HG02938 (cell line): ENCODE results near the gene ZAP70.
A peak's percentile ranks its signal among the peaks of the same experiment; 100 is the strongest.

Experiments used
- ATAC-seq: cut with Tn5 transposase; IDR thresholded peaks from one replicate; pipeline ENCODE4 v1.9.1; 2021; ENCODE audit warnings: mild to moderate bottlenecking, moderate library complexity; ENCODE audit not compliant: unreplicated experiment

ZAP70 gene

DNA sequence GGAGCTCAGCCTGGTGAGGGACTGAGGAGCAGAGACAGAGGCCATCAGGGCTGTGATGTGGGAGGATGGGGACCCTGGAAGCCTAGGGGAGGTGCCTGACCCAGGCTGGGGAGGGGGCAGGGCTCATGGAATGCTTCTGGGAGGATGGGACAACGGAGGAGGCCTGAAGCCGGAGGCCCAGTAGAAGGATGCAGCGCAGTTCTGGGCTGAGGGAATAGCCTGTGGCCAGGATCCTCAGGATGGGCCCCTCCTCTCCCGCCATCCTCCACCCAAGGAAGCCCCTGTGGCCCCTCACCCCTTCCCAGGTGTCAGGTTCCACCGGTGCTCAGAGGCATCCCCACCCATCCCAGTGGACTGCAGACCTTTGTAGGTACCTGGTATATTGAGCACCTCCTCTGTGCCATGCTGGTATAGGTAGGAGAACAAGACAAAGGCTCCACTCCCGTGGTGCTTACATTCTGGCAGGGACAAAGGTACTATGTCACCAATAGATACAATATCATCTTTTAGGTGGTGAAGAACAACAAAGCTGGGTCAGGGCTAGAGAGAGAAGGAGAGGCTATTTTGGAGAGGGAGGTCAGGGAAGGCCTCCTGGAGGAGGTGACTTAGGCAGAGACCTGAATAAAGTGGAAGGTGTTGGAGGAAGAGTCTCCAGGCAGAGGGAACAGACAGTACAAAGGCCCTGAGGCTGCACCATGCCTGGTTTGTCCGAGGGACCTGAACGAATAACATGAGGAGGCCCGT, 2.7 kb downstream of the ZAP70 start:
- ATAC-seq = no peak

DNA sequence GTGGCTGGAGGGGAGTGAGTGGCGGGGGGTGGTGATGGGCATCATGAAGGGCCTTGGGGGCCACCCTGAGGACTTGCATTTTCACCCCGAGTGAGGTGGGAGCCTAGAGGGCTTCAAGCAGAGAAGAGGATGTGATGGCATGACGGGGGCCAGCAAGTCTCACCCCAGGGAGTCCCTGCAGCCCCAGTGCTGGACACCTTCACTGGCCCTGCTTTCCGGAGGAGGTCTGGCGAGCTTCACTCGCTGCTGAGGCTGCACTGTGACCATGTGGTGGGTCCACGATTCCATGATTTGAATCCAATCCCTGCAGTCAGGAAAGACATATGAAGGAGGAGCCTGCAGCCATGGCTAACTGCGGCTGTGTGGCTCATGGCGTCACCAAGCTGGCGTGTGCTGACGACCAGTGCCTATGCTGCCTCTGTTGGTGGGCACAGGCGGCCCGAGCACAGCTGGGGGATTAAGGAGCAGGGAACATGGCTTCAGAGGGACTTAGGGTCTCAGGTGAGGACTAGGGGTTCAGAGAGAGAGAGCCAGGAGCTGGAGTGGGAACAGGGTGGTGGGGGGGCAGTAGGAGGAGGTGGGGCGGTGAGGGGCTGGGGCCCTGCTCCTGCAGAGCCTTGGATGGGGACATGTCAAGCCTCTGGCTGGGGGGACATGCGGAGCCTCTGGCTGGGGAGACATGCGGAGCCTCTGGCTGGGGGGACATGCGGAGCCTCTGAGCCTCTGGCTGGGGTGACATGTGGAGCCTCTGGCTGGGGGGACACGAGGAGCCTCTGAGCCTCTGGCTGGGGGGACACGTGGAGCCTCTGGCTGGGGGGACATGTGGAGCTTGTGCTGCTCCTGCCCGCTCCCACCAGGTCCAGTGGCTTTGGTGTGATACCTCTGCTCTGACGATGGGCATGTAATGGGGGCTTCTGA, 3.6 kb downstream of the ZAP70 start:
- no peak for ATAC-seq

DNA sequence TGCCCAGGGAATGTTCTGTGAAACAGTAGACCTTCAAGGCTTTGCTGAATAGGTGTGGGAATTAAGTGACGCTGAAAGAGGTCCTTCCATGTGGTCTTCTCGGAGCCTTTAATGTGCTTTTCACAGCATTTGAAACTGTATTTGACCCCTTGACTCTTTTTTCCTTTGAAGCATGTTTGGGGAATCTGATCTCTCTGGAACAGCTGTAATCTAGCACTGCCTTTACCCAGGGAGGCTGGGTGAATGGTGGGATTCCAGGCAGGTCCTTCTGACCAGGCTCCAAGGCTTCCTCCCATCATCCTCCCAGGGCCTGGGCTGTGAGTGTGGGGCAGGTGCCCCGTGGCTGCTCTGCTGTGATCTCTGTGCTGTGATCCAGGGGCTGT, 4.2 kb downstream of the ZAP70 start:
- ATAC-seq = no peak

DNA sequence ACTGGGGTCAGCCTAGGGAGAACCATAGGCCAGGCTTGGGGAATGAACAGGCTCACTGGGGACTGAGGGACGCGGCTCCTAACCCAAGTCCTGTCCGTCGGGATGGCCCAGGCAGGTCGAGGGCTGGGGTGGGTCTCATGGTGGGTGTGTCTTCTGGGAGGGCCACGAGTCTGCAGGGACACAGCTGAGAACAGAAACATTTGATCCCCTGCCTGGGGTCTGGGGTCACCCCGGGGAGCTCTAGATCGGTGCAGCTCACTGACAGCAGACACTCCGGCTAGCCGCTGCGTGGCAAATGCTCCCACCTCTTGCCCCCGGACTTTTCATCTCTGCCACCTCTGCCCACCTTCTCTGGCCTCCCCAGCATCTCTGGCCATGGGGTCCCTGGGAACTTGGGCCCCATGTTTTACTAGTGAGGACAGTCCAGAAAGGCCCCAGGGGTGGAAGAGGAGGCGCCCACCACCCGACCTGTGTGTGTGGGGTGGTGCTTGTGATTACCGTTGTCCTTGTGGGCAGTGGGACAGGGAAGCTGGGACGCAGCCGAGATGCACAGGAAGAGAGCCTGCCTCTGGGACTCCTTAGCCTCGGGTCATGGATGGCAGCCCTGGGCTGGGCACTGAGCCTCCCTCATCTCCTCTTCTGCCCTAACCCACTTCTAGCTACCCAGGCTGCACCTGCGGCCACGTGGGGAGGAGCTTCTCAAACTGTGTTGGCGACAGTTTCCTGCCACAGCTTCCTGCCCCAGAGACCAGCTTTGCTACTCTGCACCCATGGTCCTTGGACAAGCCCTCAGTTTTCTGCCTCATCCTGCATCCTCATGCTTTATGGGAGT, 4.9 kb downstream of the ZAP70 start:
- ATAC-seq = peak; percentile 55

DNA sequence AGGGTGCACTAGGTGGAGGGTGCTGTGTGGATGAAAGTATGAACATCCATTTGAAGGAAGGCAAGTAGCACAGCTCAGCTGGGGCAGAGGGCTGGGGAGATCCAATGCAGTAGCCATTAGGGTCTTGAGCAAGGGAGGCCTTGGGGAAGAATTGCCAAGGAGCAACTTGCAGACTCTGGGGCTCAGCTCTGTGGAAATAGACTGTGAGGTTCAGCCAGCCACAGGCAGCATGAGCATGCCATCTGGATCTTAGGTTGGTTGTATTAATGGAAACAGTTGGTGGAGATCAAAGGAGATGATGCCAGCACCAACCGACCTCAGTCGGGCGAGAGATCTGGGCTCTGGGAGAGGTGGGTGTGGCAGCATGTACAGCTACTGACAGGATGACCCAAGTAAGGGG, 5.6 kb downstream of the ZAP70 start:
- ATAC-seq = peak; percentile 19

DNA sequence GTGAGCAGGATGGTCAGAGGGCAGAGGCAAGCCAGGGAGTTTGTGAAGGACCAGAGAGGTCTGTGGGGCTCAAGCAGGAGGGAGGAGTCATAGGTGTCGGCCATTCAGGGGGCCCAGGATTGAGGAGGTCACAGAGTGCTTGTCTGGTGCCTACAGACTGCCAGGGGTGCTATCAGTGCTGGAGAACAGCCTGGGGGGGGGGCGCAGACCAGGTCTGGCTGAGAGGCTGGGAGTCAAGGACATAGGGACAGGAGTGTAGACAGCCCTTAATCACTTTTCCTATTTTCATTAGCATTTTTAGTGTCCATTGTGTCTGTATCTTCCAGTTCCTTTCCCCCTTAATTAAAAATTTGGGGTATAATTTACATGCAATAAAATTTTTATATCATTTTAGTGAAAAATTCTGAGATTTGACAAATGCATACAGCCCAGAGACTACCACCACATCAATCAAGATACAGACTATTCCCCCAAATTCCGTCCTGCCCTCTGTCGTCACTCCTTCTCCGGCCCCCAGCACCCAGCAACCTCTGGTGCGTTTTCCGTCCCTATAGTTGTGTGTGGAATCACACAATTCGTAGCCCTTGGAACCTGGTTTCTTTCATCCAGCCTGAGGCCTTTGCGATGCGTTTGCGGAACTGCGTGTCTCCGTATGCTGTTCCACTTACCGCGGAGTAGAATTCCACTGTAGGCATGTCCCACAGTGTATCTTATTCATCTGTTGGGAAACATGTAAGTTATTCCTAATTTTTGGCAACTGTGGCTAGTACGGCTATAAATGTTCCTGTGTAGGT, 6.2 kb downstream of the ZAP70 start:
- no peak for ATAC-seq

DNA sequence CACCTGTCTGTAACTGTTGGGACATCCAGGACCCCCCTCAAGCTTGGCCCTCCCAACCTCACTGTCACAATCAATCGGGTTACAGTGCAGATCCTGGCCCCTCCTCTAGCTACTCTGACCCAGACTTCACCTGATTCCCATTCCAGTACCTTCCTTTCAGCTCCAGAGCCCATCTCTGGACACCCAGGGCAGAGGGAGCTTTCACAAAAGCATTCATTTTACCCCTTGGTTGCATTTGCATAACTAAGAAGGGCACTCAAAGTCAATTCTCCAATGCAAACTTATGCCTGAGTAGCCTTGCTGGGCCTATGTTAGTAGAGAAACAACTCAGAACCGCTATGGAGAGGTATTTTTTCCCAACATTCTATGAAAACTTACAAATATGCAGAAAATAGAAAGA, 7.4 kb downstream of the ZAP70 start:
- no peak for ATAC-seq

DNA sequence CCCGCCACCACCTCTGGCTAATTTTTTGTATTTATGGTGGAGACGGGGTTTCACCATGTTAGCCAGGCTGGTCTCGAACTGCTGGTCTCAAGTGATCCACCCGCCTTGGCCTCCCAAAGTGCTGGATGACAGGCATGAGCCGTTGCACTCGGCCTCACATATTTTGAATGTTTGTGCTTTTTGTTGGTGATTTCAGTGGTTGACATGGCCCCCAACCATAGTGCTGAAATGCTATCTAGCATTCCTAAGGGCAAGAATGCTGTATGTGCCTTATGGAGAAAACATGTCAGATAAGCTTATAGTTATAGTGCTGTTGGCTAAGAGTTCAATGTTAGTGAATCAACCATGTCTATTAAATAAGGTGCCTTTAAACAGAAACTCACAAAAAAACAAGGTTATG, 8.9 kb downstream of the ZAP70 start:
- ATAC-seq = no peak

DNA sequence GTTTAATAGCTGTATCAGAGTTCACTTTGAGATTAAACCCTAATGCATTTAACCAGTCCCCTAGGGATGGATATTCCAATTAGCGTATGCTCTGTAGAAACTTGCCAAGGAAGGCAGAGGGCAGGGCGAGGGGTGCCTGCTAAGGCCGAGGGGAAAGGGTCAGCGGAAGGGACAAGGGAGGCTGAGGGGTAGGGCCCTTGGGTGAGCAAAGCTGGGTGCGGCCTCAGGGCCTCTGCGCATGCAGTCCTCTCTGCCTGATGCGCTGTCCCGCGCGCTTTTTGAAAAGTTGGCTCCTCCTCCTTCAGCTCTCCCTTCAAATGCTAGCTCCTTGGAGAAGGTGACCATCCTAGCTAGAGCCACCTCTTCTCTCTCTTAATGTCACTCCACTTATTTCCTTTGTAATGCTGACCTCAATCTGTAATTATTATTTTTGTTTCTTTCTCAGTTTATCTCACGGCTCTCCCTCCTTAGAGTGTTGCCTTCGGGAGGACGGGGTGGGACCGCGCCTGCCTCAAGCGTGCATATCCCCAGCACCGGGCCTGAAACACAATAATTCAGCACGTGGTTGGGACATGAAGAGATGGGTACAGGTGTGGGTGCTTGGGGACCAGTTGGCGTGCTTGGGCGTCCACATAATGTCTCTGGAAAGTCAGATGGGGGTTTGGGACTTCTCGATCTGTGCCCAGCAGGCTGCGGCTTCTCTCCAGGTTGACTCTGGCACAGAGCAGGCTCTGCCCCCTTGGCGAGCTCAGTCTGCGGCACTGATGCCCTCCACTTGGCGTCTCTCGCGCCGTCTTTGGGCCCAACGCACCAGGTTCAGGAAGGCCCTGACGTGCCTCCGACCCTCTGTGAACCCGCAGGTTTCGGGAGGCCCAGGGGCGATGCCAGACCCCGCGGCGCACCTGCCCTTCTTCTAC, 10.0 kb downstream of the ZAP70 start:
- ATAC-seq = no peak

DNA sequence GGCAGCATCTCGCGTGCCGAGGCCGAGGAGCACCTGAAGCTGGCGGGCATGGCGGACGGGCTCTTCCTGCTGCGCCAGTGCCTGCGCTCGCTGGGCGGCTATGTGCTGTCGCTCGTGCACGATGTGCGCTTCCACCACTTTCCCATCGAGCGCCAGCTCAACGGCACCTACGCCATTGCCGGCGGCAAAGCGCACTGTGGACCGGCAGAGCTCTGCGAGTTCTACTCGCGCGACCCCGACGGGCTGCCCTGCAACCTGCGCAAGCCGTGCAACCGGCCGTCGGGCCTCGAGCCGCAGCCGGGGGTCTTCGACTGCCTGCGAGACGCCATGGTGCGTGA, 10.7 kb downstream of the ZAP70 start:
- ATAC-seq = no peak

DNA sequence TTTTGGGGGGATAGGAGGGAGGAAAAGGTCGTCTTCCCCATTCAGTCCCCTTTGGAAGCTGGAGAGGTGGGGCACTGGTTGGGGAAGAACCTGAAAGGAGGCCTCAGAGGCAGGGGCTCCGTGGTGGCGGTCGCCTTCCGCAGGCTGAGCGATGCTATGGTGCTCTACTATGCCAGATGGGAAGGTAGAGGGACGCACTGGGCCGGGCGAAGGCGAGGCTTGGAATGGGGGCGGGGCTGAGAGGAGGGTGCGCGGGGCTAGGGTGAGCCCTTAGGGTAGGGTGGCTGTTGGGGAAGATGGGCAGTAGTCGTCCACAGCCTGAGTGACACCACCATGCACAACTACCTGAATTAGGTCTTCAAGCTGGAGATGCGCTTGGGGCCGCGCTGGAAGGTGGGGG, 11.1 kb downstream of the ZAP70 start:
- no peak for ATAC-seq

DNA sequence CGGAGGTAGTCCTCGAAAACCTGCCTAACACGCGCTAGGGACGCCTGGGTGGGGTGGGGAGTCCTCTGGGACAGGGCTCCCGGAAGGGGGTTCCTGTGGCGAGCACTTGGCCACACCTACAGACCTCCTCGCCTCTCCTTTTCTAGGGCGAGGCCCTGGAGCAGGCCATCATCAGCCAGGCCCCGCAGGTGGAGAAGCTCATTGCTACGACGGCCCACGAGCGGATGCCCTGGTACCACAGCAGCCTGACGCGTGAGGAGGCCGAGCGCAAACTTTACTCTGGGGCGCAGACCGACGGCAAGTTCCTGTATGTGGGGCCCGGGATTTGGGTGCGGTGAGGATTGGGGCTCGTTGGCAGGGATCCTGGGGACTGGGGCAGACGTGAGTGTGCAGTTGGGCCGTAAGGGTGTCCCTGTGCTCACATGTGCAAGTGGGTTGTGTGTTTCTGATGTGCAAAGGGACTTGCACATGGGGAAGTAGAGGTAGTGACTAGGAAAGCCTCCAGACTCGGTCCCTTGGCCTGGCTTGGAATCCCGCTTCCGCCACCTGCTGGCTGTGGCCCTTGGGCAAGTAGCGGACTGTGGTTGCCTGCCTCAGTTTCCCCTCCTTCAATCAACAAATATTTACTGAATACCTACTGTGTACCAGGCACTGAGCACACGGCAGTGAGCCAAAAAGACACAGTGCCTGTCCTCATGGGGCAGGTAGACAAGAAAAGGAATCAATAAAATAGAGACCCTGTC, 11.7 kb downstream of the ZAP70 start:
- ATAC-seq = no peak

DNA sequence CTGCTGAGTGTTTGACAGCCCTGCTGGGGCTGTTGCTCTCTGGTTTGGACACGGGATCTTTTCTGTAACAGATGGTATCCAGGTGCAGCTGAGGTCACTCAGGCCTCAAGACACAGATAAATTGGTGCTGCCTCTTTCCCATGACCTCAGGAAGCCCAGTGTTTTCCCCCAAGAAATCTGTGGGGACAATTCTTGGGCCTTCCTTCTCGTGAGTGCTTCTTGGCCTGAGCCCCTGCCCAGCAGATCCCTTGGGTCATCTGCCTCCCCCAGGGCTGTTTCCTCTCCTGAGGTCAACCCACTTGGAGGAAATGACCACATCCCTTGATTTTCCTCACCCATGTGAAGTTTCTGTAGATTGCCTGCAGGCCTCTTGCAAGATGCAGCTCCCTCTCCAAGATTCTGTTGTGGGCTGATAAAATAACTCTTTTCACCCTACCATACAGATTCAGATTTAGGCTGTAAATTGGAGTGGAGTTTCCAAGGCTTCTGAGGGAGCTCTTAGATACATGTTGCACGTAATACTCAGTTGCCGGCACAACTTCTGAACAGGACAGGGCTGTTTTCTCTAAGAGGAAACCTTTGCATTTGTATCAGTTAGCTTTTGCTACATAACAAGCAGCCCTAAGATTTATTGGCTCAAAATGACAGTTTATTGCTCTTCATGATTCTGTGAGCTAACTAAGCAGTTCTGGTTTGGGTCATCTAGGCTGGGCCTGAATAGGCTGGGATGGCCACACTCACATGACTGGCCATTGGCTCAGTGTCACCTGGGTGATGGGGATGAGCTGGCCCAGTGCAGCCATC, 13.1 kb downstream of the ZAP70 start:
- no peak for ATAC-seq

DNA sequence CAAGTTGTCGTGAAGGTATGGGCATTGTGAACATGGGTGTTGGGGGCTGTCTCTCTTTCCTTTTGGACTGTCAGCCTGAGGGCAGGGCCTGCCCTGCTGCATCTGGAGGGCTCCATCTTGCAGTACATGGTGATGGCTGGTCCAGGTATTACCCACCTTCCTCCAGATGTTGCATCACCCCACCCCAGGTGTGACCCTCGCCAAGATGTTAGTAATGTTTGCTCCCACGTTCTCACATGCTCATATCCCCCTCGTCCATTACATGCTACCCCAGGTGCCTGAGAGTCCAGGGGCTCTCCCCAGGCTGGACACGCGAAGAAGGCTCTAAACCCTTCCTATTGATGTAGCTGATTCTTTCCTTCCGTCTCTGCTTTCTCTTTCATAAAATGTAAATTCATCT, 13.9 kb downstream of the ZAP70 start:
- no peak for ATAC-seq

DNA sequence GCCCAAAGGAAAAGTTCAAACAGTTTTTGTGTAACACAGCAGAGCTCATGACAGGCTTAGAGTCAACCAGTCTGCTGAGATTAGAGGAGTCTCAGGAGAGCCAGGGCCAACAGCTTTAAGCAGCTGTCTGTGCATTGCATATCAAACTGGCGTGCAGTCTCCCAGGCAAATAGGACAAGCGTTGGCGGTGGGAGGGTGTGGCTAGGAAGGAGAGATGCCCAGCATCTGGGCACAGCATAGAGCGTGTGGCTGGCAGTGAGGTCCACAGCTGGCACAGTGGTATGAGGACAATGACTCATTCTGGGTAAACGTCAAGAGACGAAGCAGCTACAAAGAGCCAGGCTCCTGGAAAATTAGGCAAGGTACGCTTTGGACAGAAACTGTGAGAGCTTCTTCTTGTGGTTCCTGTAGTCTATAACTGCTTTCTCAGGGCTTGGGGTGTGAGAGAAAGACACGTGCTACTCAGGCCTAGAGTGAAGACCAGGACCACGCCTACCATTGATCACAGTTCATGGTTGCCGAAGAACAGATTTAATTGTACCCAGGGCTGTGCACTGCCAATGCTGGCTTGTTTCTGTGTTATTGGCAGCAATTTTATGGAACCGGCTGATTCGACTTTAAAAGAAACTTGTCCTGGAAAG, 14.8 kb downstream of the ZAP70 start:
- ATAC-seq = no peak

DNA sequence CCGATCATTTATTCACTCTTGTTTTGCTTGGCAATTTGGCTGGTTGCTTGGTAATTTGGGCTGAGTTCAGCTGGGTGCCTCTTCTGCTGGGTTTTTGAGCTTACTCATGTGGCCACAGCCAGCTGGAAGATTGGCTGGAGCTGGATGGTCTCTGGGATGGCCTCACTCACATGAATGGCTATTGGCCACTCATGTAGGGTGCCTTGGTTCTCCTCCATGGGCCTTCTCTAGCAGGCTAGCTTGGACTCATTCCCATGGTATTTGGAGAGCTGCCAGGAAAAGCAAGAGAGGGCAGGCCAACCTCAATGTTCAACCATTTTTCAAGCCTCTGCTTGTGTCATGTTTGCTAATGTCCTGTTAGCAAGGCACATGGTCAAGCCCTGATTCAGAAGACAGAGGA, 16.9 kb downstream of the ZAP70 start:
- no peak for ATAC-seq

DNA sequence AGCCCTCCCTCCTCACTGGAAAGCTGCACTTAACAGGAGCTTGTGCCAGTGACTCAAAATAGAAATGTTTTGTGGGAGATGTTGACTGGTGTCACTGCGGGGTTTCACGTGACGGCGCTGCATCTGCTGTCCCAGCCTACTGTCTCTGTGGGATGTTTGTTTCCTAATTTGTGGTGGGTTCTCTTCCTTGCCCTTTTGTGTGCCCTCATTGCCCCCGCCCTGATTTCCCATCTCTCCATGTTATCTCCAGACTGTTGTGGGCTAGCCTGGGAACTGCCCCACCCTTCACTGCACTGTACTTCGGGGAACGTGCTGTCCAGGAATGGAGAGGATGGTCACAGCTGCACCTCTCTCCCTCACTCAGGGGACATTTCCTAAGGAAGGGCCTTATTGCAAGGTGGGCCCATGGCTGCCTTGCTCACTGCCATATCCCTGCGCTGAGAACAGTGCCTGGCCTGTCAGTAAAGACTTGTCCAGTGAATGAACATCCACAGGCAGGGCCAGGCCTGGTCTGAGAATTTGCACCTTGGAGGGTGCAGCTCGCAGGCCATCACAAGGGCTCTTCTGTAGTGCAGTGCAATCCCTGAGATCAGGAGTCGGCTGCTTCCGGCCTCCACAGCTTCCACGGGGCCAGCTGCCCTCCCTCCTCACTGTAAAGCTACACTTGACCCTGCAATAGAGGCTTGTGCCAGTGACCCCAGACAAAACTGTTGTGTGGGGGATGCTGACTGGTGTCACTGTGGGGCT, 18.1 kb downstream of the ZAP70 start:
- ATAC-seq = no peak
